Vagina (tissue), 2 donors: ENCODE results near the gene EMCN.

Experiments
- POLR2A ChIP-seq, 2 donors: fragments of 450-650 bp; IDR thresholded peaks; one replicate each; pipeline ENCODE4 v1.6.1; 2017; ENCODE audit warnings: antibody characterized with exemption in 2 of 2, mild to moderate bottlenecking in 2 of 2, moderate library complexity in 2 of 2
- POLR2AphosphoS5 ChIP-seq, 2 donors: sonication (generic); formaldehyde crosslinking; IDR thresholded peaks; one replicate each; pipeline ENCODE4 v1.9.0; 2017; ENCODE audit warnings: antibody characterized with exemption in 2 of 2, mild to moderate bottlenecking in 2 of 2, low read depth in 1 of 2; ENCODE audit not compliant: insufficient read depth in 1 of 2
- TF ChIP-seq, protein P1 (sequence below), 3 experiments: fragments of 450-650 bp in 2 of 3; fragments of 200-600 bp in 1 of 3; sonication (generic) in 1 of 3; IDR thresholded peaks; one replicate each; pipeline ENCODE4 v1.5.1; 2017 to 2019; ENCODE audit warnings: antibody characterized with exemption in 3 of 3, mild to moderate bottlenecking in 2 of 3, moderate library complexity in 2 of 3

DNA sequence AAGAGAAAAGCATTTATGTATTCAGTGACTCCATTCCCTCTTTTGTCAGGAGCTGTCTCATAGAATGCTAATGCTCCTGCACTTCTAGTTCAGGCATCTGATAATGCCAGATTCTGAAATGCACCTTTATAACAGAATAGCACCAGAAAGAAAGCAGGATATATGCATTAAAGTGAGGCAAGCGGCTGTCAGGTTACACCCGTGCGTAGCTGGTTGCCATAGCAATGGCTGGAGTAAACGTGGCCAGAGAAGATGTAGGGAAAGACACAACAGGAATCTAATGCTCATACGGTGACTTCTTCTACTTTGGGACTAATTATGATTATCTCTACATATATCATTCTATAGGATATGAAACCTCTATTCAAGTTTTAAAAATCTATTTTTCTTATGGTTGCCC, 5.9 kb downstream of the EMCN start:
- TF ChIP-seq, protein P1, sequence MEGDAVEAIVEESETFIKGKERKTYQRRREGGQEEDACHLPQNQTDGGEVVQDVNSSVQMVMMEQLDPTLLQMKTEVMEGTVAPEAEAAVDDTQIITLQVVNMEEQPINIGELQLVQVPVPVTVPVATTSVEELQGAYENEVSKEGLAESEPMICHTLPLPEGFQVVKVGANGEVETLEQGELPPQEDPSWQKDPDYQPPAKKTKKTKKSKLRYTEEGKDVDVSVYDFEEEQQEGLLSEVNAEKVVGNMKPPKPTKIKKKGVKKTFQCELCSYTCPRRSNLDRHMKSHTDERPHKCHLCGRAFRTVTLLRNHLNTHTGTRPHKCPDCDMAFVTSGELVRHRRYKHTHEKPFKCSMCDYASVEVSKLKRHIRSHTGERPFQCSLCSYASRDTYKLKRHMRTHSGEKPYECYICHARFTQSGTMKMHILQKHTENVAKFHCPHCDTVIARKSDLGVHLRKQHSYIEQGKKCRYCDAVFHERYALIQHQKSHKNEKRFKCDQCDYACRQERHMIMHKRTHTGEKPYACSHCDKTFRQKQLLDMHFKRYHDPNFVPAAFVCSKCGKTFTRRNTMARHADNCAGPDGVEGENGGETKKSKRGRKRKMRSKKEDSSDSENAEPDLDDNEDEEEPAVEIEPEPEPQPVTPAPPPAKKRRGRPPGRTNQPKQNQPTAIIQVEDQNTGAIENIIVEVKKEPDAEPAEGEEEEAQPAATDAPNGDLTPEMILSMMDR (IDR thresholded peaks at IDR 0.05), result no peak
- TF ChIP-seq POLR2AphosphoS5 (IDR thresholded peaks at IDR 0.05; ENCODE audit: insufficient read depth in 1 of 2, low read depth in 1 of 2) (no peak), POLR2A (IDR thresholded peaks at IDR 0.05) (no peak)
